Testis (tissue), 2 donors: ENCODE measurements around the gene LRRN2.

Source experiments
- CTCF ChIP-seq, 3 experiments: fragments of 450-650 bp in 2 of 3; fragments of 200-600 bp in 1 of 3; sonication (generic) in 1 of 3; IDR thresholded peaks; one replicate each; pipeline ENCODE4 v1.5.1; 2016 to 2019; ENCODE audit warnings: antibody characterized with exemption in 3 of 3, mild to moderate bottlenecking in 2 of 3, moderate library complexity in 1 of 3
- POLR2A ChIP-seq: fragments of 450-650 bp; IDR thresholded peaks from one replicate; pipeline ENCODE4 v1.6.1; 2017; ENCODE audit warnings: antibody characterized with exemption, mild to moderate bottlenecking, moderate library complexity

- TF ChIP-seq POLR2A (no peak), CTCF (IDR thresholded peaks at IDR 0.05) (no peak)
These were observed 37.0 kb downstream of the LRRN2 start for GRCh38 chr1:204648576-204648975.
